ENCODE measurements around the gene KSR1. TPM values are rescaled to one million over a fixed set of nuclear protein-coding genes. Genes with fewer than 3 reads are reported as not detected.
"Not testable (repeated sequence)": the region's sequence is repeated elsewhere in the genome, so short reads cannot be mapped to it uniquely, and the experiment has no call there.

Gene KSR1
- 25.6 TPM for total RNA-seq

- H3K27me3 ChIP-seq (ENCODE audit: control insufficient read depth in 3 of 3, insufficient read depth in 3 of 3, low read length in 3 of 3), result no peaks in the 10 kb centered on the region
- H3K4me3 ChIP-seq (ENCODE audit: low read length in 3 of 3), result peak within 1 kb of the TSS; percentile 68 to 72 (median 70)
- no peaks in the 10 kb centered on the region for H3K36me3 ChIP-seq (ENCODE audit: control insufficient read depth in 3 of 3, insufficient read depth in 3 of 3, low read length in 3 of 3)
- peak within 1 kb of the TSS; percentile 57 to 77 (median 66) for H3K9ac ChIP-seq (ENCODE audit: low read depth in 1 of 3, low read length in 3 of 3)
- H3K4me1 ChIP-seq (ENCODE audit: control insufficient read depth in 3 of 3, insufficient read depth in 3 of 3, low read length in 3 of 3), result peaks cover 10 to 22% (median 19%) of the 10 kb centered on the region in 3 donors
- no peaks in the 10 kb centered on the region for H3K9me3 ChIP-seq (ENCODE audit: control insufficient read depth in 3 of 3, low read length in 3 of 3)
- no peak within 1 kb of the TSS for H3K27ac ChIP-seq (ENCODE audit: low read depth, low read length)
Measured at GRCh38 chr17:27455914-27456680, at the start of gene KSR1. KSR1 (plus strand) TSS chr17:27456448; CDS start chr17:27456644, 196 bp downstream.

DNA sequence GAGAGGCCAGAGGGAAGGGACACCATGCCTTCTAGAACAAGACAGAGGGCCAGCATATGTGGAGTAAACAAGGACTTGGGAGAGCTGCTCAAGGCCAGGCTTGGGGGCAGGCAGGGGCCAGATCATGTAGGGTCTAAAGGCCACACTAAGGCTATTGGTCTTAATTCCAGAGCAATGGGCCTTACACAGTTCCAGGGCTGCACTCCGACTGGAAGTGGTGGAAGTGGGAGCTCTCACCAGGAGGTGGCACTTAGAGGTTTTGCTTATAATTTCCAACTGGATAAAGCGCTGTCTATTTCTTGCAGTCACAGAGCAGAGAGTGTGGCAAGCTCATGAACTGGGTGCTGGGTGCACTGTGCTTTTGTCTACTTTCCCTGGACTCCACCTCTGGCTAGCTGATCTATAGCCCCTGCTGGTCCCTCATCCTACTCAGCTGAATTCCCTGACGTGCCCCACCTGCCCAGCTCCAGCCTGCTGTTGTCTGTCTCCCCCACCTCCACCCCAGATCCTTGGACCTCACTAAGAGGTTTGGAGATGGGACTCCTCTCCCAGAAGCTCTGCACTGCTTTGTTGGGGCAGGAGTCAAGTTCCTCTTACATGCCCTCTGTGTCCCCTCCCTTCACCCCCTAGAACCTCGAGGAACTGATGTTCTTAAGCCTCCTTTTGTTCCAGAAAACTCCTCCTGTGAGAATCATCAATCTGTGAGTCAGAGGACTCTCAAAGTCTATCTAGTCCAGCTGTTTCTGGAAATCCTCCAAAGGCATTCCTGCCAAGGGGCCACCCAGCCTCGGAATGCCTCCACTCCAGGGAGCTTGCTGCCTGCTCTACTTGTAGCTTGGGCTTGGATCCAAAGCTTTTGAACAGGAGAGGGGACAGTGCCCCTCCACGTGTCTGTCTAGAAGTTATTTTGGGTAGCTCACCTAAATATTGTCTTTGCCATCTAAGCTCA lies 48.1 kb upstream of the KSR1 start:
- Histone ChIP-seq H3K4me1 (ENCODE audit: control insufficient read depth in 3 of 3, insufficient read depth in 3 of 3, low read length in 3 of 3) (peaks cover 5 to 13% (median 7%) of the 10 kb centered on the region in 3 donors), H3K4me3 (ENCODE audit: low read length in 3 of 3) (no peak overlapping the region), H3K36me3 (ENCODE audit: control insufficient read depth in 3 of 3, insufficient read depth in 3 of 3, low read length in 3 of 3) (no peaks in the 10 kb centered on the region), H3K27me3 (ENCODE audit: control insufficient read depth in 3 of 3, insufficient read depth in 3 of 3, low read length in 3 of 3) (no peaks in the 10 kb centered on the region), H3K9me3 (ENCODE audit: control insufficient read depth in 3 of 3, low read length in 3 of 3) (no peaks in the 10 kb centered on the region), H3K9ac (ENCODE audit: low read depth in 1 of 3, low read length in 3 of 3) (no peak overlapping the region), H3K27ac (ENCODE audit: low read depth, low read length) (no peak overlapping the region)

GRCh38 chr17:27408891-27409290 lies 47.4 kb upstream of the KSR1 start:
- Histone ChIP-seq H3K4me1 (ENCODE audit: control insufficient read depth in 3 of 3, insufficient read depth in 3 of 3, low read length in 3 of 3) (peaks cover 5 to 13% (median 7%) of the 10 kb centered on the region in 3 donors), H3K4me3 (ENCODE audit: low read length in 3 of 3) (no peak overlapping the region), H3K9me3 (ENCODE audit: control insufficient read depth in 3 of 3, low read length in 3 of 3) (no peaks in the 10 kb centered on the region), H3K36me3 (ENCODE audit: control insufficient read depth in 3 of 3, insufficient read depth in 3 of 3, low read length in 3 of 3) (no peaks in the 10 kb centered on the region), H3K27me3 (ENCODE audit: control insufficient read depth in 3 of 3, insufficient read depth in 3 of 3, low read length in 3 of 3) (no peaks in the 10 kb centered on the region), H3K27ac (ENCODE audit: low read depth, low read length) (no peak overlapping the region), H3K9ac (ENCODE audit: low read depth in 1 of 3, low read length in 3 of 3) (no peak overlapping the region)

GRCh38 chr17:27412158-27412557 lies 44.1 kb upstream of the KSR1 start:
- H3K4me3 ChIP-seq (ENCODE audit: low read length in 3 of 3); H3K9ac ChIP-seq (ENCODE audit: low read depth in 1 of 3, low read length in 3 of 3); H3K36me3 ChIP-seq (ENCODE audit: control insufficient read depth in 3 of 3, insufficient read depth in 3 of 3, low read length in 3 of 3); H3K27ac ChIP-seq (ENCODE audit: low read depth, low read length); H3K27me3 ChIP-seq (ENCODE audit: control insufficient read depth in 3 of 3, insufficient read depth in 3 of 3, low read length in 3 of 3); H3K9me3 ChIP-seq (ENCODE audit: control insufficient read depth in 3 of 3, low read length in 3 of 3): not testable (repeated sequence)
- peaks cover 5 to 13% (median 7%) of the 10 kb centered on the region in 3 donors for H3K4me1 ChIP-seq (ENCODE audit: control insufficient read depth in 3 of 3, insufficient read depth in 3 of 3, low read length in 3 of 3)

DNA sequence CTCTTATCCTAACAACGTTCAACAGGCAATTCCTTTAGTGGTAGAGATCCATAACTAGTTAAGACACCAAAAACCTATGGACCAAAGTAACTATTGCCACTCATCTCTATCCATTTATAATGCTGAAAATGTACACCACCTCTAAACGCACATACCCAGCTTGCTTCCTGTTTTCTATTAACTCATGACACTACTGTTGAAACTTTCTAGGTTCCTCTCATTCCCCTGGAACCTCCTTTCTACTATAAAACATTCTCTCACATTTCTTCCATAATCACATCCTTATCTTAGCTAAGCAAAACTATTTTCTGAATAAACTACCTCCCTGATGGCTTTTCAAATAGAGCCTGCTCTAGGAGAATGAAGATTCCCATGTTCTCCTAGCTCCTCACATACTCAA lies 42.9 kb upstream of the KSR1 start:
- Histone ChIP-seq H3K9ac (ENCODE audit: low read depth in 1 of 3, low read length in 3 of 3) (no peak overlapping the region), H3K36me3 (ENCODE audit: control insufficient read depth in 3 of 3, insufficient read depth in 3 of 3, low read length in 3 of 3) (no peaks in the 10 kb centered on the region), H3K27ac (ENCODE audit: low read depth, low read length) (no peak overlapping the region), H3K27me3 (ENCODE audit: control insufficient read depth in 3 of 3, insufficient read depth in 3 of 3, low read length in 3 of 3) (no peaks in the 10 kb centered on the region), H3K9me3 (ENCODE audit: control insufficient read depth in 3 of 3, low read length in 3 of 3) (no peaks in the 10 kb centered on the region), H3K4me1 (ENCODE audit: control insufficient read depth in 3 of 3, insufficient read depth in 3 of 3, low read length in 3 of 3) (peaks cover 3 to 8% (median 5%) of the 10 kb centered on the region in 3 donors), H3K4me3 (ENCODE audit: low read length in 3 of 3) (no peak overlapping the region)

GRCh38 chr17:27413792-27414191 lies 42.5 kb upstream of the KSR1 start:
- Histone ChIP-seq H3K9ac (ENCODE audit: low read depth in 1 of 3, low read length in 3 of 3) (no peak overlapping the region), H3K27ac (ENCODE audit: low read depth, low read length) (no peak overlapping the region), H3K27me3 (ENCODE audit: control insufficient read depth in 3 of 3, insufficient read depth in 3 of 3, low read length in 3 of 3) (no peaks in the 10 kb centered on the region), H3K4me1 (ENCODE audit: control insufficient read depth in 3 of 3, insufficient read depth in 3 of 3, low read length in 3 of 3) (peaks cover 0 to 3% (median 2%) of the 10 kb centered on the region in 3 donors), H3K4me3 (ENCODE audit: low read length in 3 of 3) (no peak overlapping the region), H3K9me3 (ENCODE audit: control insufficient read depth in 3 of 3, low read length in 3 of 3) (no peaks in the 10 kb centered on the region), H3K36me3 (ENCODE audit: control insufficient read depth in 3 of 3, insufficient read depth in 3 of 3, low read length in 3 of 3) (no peaks in the 10 kb centered on the region)

- no peak overlapping the region for H3K9ac ChIP-seq (ENCODE audit: low read depth in 1 of 3, low read length in 3 of 3)
- H3K27ac ChIP-seq (ENCODE audit: low read depth, low read length), result no peak overlapping the region
- H3K27me3 ChIP-seq (ENCODE audit: control insufficient read depth in 3 of 3, insufficient read depth in 3 of 3, low read length in 3 of 3), result no peaks in the 10 kb centered on the region
- no peaks in the 10 kb centered on the region for H3K4me1 ChIP-seq (ENCODE audit: control insufficient read depth in 3 of 3, insufficient read depth in 3 of 3, low read length in 3 of 3)
- H3K36me3 ChIP-seq (ENCODE audit: control insufficient read depth in 3 of 3, insufficient read depth in 3 of 3, low read length in 3 of 3), result no peaks in the 10 kb centered on the region
- no peaks in the 10 kb centered on the region for H3K9me3 ChIP-seq (ENCODE audit: control insufficient read depth in 3 of 3, low read length in 3 of 3)
- H3K4me3 ChIP-seq (ENCODE audit: low read length in 3 of 3), result no peak overlapping the region
Measured at GRCh38 chr17:27414271-27414670, 42.0 kb upstream of the KSR1 start.

DNA sequence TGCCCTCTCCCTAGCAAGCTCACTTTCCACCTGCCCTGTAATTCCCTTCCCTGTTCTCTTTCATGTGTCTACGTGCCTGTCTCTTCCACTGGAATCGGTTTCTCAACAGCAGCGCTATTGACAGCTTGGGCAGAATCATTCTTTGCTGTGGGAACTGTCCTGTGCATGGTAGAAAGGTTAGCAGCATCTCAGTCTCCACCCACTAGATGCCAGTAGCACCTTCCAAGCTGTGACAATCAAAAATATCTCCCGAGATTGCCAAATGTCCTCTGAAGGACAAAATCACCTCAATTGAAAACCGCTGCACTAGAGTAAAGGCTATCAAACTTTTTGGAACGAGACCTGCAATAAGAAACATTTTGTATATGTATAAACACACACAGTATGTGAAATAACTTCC lies 41.6 kb upstream of the KSR1 start:
- Histone ChIP-seq H3K9me3 (ENCODE audit: control insufficient read depth in 3 of 3, low read length in 3 of 3) (no peaks in the 10 kb centered on the region), H3K27ac (ENCODE audit: low read depth, low read length) (no peak overlapping the region), H3K9ac (ENCODE audit: low read depth in 1 of 3, low read length in 3 of 3) (no peak overlapping the region), H3K4me1 (ENCODE audit: control insufficient read depth in 3 of 3, insufficient read depth in 3 of 3, low read length in 3 of 3) (no peaks in the 10 kb centered on the region), H3K36me3 (ENCODE audit: control insufficient read depth in 3 of 3, insufficient read depth in 3 of 3, low read length in 3 of 3) (no peaks in the 10 kb centered on the region), H3K4me3 (ENCODE audit: low read length in 3 of 3) (no peak overlapping the region), H3K27me3 (ENCODE audit: control insufficient read depth in 3 of 3, insufficient read depth in 3 of 3, low read length in 3 of 3) (no peaks in the 10 kb centered on the region)

DNA sequence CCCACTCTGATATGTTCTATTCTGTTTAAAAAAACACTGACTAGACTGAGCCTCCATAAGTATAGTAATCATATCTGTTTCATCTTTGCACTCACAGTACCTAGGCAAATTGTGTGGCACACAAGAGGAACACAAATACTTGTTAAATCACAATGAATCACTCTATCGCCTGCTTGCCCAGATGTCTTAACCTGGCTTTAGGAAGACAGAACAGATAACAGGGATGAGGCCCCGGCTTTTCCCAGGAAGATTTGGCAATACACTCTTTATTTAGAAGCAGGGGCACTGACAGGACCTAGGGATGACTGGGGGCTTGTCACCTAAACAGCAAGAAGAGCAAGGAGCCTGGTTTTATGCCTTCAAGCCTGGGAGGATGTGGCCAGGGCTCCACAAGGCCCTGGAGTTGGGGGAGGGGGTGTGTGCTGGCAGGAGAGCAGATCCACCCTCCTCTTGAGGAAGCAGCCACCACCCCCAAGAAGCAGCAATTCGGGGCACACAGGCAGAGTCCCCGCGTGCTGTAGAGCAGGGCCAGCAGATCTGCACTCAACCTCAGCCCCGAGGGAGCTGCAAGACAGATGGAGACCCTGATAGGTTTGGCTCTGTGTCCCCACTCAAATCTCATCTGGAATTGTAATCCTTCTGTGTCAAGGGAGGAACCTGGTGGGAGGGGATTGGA lies 41.0 kb upstream of the KSR1 start:
- Histone ChIP-seq H3K27ac (ENCODE audit: low read depth, low read length) (no peak overlapping the region), H3K9ac (ENCODE audit: low read depth in 1 of 3, low read length in 3 of 3) (no peak overlapping the region)

More for the DNA sequence above, 41.0 kb upstream of the KSR1 start:
- H3K36me3 ChIP-seq (ENCODE audit: control insufficient read depth in 3 of 3, insufficient read depth in 3 of 3, low read length in 3 of 3), result no peaks in the 10 kb centered on the region
- no peaks in the 10 kb centered on the region for H3K4me1 ChIP-seq (ENCODE audit: control insufficient read depth in 3 of 3, insufficient read depth in 3 of 3, low read length in 3 of 3)
- H3K27me3 ChIP-seq (ENCODE audit: control insufficient read depth in 3 of 3, insufficient read depth in 3 of 3, low read length in 3 of 3), result no peaks in the 10 kb centered on the region
- no peaks in the 10 kb centered on the region for H3K9me3 ChIP-seq (ENCODE audit: control insufficient read depth in 3 of 3, low read length in 3 of 3)
- no peak overlapping the region for H3K4me3 ChIP-seq (ENCODE audit: low read length in 3 of 3)
